ENCODE data around the gene KRT13. TPM values are rescaled to one million over a fixed set of nuclear protein-coding genes. Genes with fewer than 3 reads are reported as not detected.
A peak's percentile ranks its signal among the peaks of the same experiment; 100 is the strongest.
"Not testable (repeated sequence)": the region's sequence is repeated elsewhere in the genome, so short reads cannot be mapped to it uniquely, and the experiment has no call there.

The KRT13 gene
- polyA plus RNA-seq (ENCODE audit: insufficient read length) = not detected

DNA sequence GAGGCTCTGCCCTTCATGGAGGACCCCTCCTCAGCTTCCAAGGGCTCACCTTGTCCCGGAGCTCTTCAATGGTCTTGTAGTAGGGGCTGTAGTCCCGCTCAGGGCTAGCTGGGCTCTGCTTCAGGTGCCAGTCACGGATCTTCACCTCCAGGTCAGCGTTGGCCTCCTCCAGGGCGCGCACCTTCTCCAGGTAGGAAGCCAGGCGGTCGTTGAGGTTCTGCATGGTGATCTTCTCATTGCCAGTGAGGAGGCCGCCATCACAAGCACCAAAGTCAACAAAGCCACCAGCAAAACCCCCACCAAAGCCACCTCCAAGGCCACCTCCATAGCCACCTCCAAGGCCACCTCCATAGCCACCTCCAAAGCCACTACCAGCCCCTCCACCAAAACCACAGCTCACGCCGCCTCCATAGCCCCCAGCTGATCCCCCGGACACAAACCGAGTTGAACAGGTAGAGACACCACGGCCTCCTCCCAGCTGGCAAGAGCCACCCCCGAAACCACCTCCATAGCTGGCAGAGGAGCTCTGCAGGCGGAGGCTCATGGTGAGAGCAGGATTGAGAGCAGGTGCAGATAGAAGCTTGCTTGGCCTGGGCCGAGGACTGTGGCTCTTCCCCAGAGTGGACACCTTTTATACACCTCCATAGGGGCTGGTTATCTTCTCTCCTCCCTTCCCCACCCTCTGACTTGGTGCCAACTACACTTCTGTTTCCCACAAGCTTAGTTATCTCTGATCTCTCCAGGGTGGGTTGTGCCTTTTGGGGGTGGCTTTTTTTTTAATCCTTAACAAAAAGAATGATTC, at the start of gene KRT13:
Gene KRT13, minus strand, starts transcription at position 606 of the 802 bp plus-strand sequence. Its CDS starts 62 bp downstream, at position 544.
- DNase-seq (ENCODE audit: low read depth) = no peak

DNA sequence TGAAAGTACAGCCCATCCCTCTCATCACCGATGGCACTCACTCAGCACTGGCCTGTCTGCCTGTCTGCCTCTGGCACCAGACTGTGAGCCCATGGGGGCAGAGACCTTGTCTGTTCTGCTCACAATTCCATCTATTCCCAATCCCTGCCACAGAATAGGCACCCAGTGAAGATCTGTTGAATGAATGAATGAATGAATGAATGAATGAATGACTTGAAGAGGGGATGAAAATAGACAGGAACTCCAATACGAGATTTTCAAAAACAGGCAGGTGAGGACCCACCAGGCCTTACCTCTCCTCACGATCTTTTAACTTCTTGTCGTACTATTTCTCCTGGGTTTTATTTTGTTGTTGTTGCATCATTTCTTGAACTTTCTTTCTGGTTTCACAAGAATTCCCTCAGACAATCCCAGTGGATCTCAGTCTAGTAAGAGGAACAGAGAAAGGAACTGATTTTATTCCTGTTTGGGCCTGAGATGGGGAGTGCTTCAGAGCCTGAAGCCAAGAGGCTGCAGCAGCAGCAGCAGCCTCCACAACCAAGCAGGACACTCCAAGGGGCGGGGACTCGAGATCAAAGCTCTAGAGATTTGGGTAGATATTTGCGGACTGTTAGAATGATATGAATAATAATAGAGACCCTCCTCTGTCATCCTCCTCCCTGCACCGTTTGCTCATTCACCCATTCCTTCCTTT, 48.7 kb upstream of the KRT13 start:
- DNase-seq (ENCODE audit: low read depth) = no peak

DNA sequence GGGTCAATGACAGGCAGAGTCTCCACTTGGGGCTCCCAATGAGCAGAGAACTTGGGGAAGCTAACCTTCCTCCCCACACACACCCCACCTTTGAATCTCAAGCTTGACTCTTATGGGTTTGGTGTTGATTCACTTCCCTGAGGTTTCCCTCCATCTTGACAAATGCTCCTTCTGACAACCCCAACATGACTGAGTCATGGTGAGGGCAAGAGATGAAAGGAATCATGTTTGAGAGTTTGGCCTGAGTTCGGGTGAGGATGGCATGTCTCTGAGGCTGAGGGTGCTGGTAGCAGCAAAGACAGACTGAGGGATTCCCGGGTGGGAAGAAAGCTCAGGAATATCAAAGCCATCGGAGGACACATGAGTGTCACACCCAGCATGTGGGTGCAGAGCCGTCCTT, 47.8 kb upstream of the KRT13 start:
- no peak for DNase-seq (ENCODE audit: low read depth)

DNA sequence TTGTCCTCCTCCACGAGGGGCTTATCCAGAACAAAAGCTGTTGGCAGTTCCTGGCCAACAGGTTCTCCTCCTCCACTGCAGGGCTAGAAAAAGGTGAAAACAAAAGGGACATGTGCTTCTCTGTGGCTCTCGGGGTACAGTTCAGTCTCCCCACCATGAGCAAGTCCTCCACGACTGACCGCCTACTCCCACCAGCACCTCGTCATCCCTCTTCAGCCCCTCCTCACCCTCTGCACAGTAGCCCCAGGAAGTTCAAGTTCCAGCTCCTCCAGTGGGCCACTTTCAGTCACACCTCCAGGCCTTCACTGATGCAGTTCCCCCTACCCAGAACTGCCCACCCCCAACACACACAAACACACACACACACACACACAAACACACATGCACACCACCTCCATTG, 47.0 kb upstream of the KRT13 start:
- no peak for DNase-seq (ENCODE audit: low read depth)

DNA sequence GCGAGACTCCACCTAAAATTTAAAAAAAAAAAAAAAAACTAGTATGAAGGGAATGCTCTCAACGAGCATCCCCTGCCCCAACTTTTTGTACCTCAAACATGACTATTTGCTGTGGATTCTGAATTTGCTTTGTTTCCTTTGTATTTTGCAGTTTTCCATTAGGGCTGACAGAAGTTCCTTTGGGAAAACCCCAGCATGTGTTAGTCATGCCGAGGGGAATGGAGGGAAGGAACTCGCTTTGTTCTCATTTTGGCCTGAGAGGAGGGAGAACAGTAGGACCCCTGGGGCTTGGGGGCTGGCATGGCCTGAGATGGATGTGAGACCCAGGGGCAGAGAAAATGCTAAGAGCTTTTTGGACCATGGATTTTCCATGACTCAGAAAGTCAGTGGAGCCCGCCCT, 46.0 kb upstream of the KRT13 start:
- DNase-seq (ENCODE audit: low read depth) = no peak

DNA sequence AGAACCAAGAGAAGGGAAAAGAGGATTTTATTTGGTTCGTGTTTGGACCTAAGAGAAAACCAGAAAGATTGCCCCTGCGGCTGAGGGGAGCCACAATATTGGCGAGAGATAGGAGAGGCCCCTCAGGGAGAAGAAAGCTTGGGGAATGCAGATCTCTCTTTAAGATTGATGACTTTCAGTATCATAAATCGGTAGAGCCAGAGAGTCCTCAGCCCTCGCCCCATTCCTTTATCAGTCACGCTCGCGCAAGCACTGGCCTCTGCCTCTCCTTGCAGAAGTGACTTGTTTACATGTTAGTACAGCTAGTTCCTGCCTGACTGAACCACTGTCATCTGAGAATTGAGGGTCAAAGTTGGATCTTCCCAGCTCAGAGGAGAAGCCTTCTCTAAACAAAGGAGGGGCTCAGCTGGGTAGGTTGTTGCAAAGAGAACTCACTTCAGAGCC, 44.2 kb upstream of the KRT13 start:
- no peak for DNase-seq (ENCODE audit: low read depth)

DNA sequence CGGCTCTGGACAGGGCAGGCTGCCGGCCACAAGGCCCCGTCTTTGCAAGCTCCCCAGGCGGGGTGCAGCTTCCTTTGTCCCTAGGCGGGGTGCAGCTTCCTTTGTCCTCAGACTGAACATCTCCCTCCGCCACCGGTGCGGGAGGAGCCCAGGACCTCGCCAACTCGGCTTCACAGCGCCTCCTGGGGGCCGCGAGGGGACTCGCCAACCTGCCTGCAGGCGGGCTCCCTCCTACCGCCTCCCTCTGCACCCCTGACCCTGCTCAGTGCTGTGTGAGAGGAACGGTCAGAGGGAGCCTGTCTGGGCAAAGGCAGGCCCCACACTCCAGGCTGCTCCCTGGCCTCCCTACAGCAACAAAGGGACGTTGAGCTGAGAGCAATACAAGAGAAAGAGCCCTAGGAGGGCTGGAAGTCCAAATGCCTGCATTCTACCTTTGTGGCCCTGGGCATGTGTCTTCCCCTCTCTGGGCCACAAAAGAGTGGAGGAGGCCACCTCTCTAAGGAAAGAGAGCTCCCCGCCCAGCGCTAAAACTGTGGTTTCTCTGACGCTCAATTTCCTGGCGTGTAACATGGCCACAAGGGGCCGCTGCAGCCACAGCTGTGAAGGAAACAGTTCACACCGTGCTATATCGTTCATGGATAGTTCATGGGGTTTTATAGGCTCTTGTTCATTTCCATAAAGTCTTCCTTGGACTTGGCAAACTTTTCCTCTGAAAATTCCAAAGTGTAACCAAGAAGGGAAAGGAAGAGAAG, 43.6 kb upstream of the KRT13 start:
- DNase-seq (ENCODE audit: low read depth) = peak; percentile 53

DNA sequence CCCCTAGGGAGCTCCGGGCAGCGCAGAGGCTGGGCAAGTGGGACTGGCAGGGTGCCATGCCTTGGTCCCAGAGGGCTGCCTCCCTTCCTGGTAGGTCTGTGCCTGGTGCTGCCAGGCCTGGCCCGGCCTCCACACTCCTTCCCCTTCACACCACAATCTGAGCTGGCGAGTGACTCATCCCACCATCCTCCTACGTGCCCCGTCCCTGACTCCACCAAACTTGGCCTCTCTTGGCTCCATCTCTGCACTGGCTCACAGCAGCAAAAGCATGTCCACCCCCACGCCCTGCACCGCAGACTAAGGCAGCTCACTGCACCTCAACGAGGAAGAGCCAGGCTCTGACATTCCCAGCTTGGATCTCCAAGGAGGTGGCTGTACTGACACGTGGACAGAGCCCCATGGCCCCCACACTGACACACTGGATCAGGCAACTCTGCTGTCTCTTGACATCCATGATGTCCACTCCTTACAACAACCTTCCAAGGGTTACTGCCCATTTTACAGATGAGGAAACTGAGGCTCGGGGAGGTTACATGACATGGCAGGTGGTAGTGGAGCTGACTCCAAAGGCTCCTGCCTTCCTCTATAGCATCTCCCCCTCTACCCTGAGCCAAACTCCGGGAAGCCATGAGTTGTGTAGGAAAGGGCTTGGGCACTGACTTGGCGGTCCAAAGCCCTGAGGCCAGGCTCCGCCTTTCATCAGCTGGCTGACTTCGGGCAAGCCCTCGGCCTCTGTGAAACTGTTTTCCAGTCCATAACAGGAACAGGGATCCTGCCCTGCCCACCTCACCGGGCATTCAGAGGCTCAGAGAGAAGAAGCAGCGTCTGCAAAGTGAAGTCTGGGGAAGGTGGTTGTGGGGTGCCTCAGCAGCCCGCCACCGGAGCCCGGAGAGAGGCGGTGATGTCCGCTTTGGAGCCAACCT, 42.8 kb upstream of the KRT13 start:
- DNase-seq (ENCODE audit: low read depth) = no peak

DNA sequence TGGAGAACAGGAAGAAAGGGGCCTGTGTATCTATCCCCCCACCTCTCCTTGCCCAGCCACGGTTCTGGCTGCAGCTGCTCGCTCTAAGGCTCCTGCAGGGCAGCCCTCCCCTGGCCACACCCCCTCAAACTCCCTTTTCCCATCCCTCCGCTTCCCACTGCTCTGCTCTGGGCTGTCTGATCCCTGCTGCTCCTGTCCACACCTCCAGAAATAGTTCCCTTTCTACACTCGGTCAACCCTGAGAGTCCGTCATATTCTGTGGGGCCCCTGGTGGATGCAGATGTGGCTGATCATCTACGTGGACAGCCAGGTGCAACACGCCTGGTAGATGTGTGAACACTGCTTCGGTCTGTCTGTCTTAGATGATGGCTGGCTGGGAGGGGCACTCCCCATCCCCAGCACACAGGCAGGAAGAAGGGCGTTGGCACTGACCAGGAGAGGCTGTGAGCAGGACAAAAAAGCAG, 42.0 kb upstream of the KRT13 start:
- no peak for DNase-seq (ENCODE audit: low read depth)

DNA sequence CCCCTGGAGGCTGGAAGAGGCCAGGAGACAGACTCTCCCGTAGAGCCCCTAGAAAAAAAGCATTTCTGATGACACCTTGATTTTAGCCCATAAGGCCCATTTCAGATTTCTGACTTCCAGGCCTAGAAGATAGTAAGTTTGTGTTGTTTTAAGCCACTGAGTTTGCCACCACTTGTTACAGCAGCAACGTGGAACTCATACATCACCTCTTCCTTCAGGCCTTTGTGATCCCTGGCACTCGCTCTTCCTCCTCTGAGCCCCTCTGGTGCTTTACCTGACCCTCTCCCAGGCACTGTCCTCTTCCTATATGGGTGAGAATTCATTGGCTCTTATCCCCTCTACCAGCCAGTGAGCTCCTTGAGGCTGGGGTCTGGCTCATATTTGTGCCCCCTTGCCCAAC, 41.4 kb upstream of the KRT13 start:
- no peak for DNase-seq (ENCODE audit: low read depth)

DNA sequence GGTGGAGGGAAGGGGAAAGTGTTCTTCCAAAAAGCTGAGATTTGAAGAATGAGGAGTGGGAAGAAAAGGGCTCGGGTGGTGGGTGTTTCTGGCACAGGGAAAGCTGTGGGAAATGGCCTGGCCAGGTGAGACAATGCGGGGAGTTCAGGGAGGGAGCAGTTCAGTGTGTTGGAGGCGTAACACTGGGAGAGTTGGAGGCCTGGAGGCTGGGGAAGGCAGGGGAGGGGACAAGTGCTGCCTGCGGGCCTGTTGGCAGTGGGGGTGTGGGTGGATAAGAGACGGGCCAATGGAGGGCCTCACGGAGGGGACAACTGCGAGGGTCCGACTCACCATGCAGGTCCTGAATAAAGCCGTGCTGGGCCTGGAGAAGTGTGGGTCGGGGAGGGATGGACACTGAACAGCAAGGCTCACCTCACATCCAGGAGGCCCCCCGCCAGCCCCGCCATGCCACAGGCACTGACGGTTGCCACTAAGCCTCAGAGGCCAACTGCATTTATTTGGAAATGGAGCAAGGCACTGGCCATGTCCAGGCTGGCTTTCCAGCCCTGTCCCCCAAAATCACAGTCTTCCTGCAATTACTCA, 40.5 kb upstream of the KRT13 start:
- DNase-seq (ENCODE audit: low read depth) = no peak

DNA sequence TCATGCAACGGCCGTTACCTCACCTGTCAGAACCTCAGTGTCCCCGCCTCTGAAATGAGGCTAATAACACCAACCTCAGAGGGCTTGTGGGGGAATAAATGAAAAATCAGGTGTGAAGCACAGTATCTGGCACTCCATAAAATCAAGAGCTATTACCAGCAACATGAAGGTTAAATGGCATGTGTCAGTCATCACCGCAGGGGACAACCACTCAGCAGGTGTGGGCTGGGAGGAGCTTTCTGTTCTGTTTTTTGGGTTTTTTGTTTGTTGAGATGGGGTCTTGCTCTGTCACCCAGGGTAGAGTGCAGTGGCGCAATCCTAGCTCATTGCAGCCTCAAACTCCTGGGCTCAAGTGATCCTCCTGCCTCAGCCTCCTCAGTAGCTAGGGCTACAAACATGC, 39.5 kb upstream of the KRT13 start:
- DNase-seq (ENCODE audit: low read depth) = no peak

DNA sequence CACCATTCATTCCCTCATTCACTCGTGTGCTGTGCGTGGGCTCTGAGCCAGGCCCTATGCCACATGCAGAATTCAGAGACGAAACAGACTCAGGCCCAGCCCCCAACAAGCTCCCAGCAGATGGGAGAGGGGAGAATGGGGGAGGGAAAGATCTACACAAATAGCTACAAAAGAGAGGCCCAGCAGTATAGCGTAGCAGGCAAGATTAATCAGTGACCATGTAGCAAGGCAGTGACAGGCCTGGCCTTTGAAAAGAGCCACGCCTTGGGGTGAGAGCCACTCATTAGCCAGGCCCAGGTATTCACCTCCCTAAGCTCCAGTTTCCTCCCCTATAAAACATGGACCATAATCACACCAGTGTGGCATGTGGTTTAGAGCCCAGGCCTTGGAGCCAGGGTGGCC, 39.1 kb upstream of the KRT13 start:
- no peak for DNase-seq (ENCODE audit: low read depth)

DNA sequence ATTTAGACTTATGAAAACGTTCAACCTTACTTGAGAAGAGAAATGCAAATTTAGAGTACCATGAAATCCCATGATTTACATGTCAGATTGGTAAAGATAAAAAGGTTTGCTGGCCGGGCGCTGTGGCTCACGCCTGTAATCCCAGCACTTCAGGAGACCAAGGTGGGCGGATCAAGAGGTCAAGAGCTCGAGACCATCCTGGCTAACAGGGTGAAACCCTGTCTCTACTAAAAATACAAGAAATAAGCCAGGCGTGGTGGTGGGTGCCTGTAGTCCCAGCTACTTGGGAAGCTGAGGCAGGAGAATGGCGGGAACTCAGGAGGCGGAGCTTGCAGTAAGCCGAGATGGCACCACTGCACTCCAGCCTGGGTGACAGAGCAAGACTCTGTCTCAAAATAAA, 37.4 kb upstream of the KRT13 start:
- DNase-seq (ENCODE audit: low read depth) = not testable (repeated sequence)

DNA sequence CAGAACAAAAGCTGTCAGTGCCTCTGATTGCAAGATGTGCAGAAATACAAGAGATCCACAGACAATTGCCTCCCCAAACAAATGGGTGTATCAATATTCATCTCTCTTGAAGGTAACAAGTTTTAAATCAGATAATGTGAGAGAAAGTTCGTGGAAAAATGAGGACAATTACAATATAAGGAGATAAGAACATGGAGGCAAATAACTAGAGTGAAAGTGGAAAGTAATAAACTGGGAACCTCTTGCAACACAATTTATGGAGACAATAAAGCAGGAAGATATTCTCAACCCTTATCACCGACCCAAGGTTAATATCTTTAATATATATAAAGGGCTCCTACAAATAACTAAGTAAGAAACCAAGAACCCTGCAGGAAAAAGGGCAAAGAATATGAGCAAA, 36.9 kb upstream of the KRT13 start:
- DNase-seq (ENCODE audit: low read depth) = no peak

DNA sequence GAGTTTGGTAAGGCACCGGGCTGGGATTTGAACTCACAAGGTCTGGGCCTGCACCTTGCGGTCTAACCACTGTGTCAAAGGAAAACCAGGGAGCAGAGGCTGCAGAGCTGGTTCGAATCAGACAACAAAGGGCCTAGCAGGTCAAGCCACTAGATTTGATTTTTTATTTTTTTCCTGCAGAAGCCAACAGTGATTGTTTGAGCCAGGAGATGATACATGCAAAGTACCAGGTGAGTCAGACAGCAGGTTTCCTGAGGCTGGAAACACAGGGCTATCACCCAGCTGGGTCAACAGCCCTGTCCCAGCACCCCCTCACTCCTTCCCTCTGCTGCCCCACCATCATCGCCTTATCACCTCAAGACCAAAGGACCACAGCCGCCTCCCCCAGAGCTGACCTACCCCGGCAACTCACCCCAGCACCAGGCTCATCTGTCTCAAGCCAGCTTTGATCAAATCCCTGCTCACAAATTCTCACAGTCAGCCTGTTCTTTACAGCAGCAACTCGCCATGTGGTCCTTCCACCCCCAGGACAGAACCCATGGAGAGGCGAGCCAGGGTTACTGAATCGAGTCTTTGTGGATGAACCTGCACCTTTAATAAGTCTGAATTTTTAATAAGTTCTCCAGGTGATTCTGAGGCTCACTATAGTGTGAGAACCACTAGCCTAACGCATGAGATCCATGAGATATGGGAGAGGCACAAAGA, 35.7 kb upstream of the KRT13 start:
- DNase-seq (ENCODE audit: low read depth) = no peak

DNA sequence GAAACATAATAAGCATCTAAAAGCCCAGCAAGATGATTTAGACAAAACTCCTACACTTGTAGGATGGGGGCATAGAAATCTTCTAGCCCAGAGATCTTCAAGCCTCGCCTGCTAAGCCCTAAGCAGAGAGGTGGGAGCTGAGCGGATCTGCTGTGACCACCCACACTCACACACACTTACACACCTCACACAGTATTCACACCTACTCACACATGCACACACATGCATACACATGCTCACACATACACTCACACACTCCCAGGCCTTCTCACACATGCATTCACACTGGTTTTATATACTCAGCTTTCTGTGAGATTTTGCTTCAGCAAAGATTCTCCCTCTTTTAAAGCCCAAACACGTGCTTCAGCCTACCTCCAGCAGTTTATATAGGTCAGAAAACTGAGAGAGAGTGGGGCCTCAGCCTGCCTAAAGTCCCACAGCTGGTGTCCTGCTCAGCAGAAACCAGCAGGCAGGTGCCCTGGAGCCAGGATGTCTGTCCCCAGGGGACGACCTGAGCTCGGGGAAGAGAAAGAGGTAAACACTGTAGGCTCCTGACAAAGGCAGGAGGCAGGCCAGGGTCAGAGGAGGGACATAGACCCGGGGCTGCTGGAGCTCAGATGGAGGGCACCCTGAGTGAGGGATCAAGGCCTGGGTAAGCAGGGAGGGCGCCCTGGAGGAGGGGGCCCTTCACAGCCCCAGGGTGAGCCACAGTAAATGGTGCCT, 34.7 kb upstream of the KRT13 start:
- no peak for DNase-seq (ENCODE audit: low read depth)

DNA sequence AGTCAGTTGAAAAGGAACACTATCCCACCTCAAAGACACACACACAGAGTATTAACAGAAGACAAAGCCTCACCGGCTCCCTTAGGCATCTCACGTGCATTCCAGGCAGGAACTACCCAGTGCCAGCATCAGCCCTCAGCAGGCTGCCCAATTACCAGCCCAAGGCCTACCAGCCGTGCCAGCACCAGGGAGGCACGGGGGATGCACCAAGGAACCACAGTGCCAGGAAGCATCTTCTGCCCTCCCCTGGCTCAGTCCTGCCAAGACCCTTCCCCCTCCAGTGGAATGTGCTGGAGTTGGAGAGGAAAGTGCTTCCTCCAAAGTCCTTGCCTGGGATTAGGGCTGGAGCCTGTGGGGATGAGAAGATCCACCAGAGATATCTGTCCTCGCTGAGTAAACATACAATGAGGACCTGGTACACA, 33.7 kb upstream of the KRT13 start:
- no peak for DNase-seq (ENCODE audit: low read depth)

DNA sequence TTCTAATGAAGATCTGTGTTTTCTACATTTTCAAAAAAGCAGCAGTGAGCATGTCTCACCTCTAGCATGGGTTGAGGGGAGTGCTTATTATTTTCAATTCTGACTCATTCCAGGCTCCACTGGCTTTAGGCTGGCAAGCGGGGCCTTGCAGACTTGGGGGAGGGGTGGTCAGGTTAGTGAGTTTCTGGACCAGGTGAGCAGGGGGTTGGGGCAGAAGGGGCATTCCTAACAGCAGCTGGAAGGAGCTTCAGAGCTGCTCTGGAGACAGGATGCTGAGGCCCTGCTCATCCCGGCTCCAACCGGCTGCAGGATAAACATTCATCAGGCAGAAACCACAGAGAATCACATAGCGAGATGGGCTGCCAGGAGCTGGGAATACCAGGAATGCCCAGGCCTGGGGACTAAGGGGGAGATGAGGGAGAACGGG, 33.2 kb upstream of the KRT13 start:
- no peak for DNase-seq (ENCODE audit: low read depth)

DNA sequence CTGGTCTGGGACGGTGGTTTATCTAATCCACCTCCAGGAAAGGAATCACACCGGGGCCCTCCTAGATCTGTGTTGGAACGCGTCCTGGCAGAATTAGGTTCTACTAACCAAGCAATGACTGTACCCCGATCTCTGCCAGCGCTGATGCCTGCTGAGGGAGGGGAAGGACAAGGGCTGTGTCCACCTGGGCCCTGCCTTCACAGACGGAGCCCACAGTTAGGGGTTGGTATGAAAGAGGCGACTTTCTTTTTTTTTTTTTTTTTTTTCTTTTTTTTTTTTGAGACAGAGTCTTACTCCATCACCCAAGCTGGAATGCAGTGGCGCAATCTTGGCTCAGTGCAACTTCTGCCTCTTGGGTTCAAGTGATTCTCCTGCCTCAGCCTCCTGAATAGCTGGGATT, 32.6 kb upstream of the KRT13 start:
- no peak for DNase-seq (ENCODE audit: low read depth)

Measured in forelimb muscle (tissue), 1 donor.